GM18870 (cell line): ENCODE measurements around the gene HOOK1.

Experiments
- ATAC-seq: cut with Tn5 transposase; IDR thresholded peaks from one replicate; pipeline ENCODE4 v1.9.1; 2021; ENCODE audit warnings: moderate library complexity; ENCODE audit not compliant: unreplicated experiment

HOOK1 gene

GRCh38 chr1:59814901-59815825 is at the start of gene HOOK1:
Gene HOOK1, plus strand, starts transcription at chr1:59814949. Its CDS starts 169 bp downstream, at chr1:59815118.
- ATAC-seq, result no peak

GRCh38 chr1:59765011-59765730 is 49.6 kb upstream of the HOOK1 start:
- no peak for ATAC-seq

GRCh38 chr1:59766227-59766855 is 48.4 kb upstream of the HOOK1 start:
- no peak for ATAC-seq

- no peak for ATAC-seq
Measured at GRCh38 chr1:59767119-59767518, 47.6 kb upstream of the HOOK1 start.

GRCh38 chr1:59768792-59769735 is 45.7 kb upstream of the HOOK1 start:
- ATAC-seq, result no peak

- no peak for ATAC-seq
Measured at GRCh38 chr1:59769736-59770095, 45.0 kb upstream of the HOOK1 start.

GRCh38 chr1:59771361-59771760 is 43.4 kb upstream of the HOOK1 start:
- ATAC-seq, result no peak

GRCh38 chr1:59775480-59775879 is 39.3 kb upstream of the HOOK1 start:
- no peak for ATAC-seq

- ATAC-seq, result no peak
Measured at GRCh38 chr1:59776960-59777852, 37.5 kb upstream of the HOOK1 start.

- ATAC-seq, result no peak
Measured at GRCh38 chr1:59779949-59780348, 34.8 kb upstream of the HOOK1 start.

GRCh38 chr1:59788825-59789224 is 25.9 kb upstream of the HOOK1 start:
- no peak for ATAC-seq

GRCh38 chr1:59798600-59798999 is 16.1 kb upstream of the HOOK1 start:
- ATAC-seq, result no peak

- ATAC-seq, result no peak
Measured at GRCh38 chr1:59803458-59804038, 11.2 kb upstream of the HOOK1 start.

- no peak for ATAC-seq
Measured at GRCh38 chr1:59804301-59804700, 10.4 kb upstream of the HOOK1 start.

GRCh38 chr1:59805554-59805953 is 9.2 kb upstream of the HOOK1 start:
- ATAC-seq, result no peak

GRCh38 chr1:59814180-59814900 is 409 bp upstream of the HOOK1 start:
- peak; percentile 95 for ATAC-seq

- ATAC-seq, result no peak
Measured at GRCh38 chr1:59815892-59816291, 1.1 kb downstream of the HOOK1 start.

GRCh38 chr1:59816318-59816878 is 1.6 kb downstream of the HOOK1 start:
- no peak for ATAC-seq
